ENCODE data around the gene ZNF300.
"Not testable (repeated sequence)": the region's sequence is repeated elsewhere in the genome, so short reads cannot be mapped to it uniquely, and the experiment has no call there.

Gene ZNF300

DNA sequence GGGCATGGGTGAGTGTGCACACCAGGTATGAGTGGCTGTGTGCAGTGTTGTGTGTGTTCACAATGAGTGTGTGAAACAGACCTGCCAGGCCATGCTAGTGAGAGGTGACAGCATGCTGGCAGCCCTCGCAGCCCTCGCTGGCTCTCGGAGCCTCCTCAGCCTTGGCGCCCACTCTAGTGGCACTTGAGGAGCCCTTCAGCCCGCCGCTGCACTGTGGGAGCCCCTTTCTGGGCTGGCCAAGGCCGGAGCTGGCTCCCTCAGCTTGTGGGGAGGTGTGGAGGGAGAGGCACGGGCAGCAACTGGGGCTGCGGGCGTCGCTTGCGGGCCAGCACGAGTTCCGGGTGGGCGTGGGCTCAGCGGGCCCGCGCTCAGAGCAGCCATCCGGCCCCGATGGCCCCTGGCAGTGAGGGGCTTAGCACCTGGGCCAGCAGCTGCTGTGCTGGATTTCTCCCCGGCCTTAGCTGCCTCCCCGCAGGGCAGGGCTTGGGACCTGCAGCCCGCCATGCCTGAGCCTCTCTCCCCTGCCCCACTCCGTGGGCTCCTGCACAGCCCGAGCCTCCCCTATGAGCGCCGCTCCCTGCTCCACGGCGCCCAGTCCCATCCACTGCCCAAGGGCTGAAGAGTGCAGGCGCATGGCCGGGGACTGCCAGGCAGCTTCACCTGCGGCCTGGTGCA lies 59.5 kb downstream of the ZNF300 start:
- DNase-seq (ENCODE audit: low read depth): not testable (repeated sequence)
